ENCODE measurements around the gene TRPM1.

TRPM1 gene

DNA sequence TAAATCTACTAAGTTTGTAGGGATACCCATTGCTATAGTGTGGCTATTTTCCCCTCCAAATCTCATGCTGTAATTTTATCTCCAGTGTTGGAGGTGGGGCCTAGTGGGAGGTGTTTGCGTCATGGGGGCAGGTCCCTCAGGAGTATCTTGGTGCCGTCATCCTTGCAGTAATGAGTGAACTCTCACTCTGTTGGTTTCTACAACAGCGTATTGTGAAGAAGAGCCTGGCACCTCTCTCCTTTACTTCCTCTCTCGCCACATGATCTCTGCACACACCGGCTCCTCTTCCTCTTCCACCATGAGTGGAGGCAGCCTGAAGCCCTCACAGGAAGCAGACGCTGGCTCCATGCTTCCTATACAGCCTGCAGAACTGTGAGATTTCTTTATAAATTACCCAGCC, 34.0 kb upstream of the TRPM1 start:
- TF ChIP-seq REST (IDR thresholded peaks at IDR 0.05; ENCODE audit: insufficient read depth in 1 of 2, low read depth in 2 of 2, low read length in 2 of 2) (no peak), TAF1 (IDR thresholded peaks at IDR 0.05; ENCODE audit: borderline replicate concordance, insufficient read depth, low read length) (no peak), FOXP2 (optimal IDR thresholded peaks at IDR 0.05; ENCODE audit: borderline replicate concordance, extremely low read depth, extremely low read length, insufficient read depth) (no peak), POLR2AphosphoS5 (IDR thresholded peaks at IDR 0.05; ENCODE audit: low read depth, low read length) (no peak), SIN3A (IDR thresholded peaks at IDR 0.05; ENCODE audit: borderline replicate concordance, insufficient read depth, low read length) (no peak)

- TF ChIP-seq FOXP2 (optimal IDR thresholded peaks at IDR 0.05; ENCODE audit: borderline replicate concordance, extremely low read depth, extremely low read length, insufficient read depth) (no peak), TAF1 (IDR thresholded peaks at IDR 0.05; ENCODE audit: borderline replicate concordance, insufficient read depth, low read length) (no peak), POLR2AphosphoS5 (IDR thresholded peaks at IDR 0.05; ENCODE audit: low read depth, low read length) (no peak), SIN3A (IDR thresholded peaks at IDR 0.05; ENCODE audit: borderline replicate concordance, insufficient read depth, low read length) (no peak), REST (IDR thresholded peaks at IDR 0.05; ENCODE audit: insufficient read depth in 1 of 2, low read depth in 2 of 2, low read length in 2 of 2) (no peak)
Observed at GRCh38 chr15:31133890-31134289, 32.4 kb upstream of the TRPM1 start.

- TF ChIP-seq REST (IDR thresholded peaks at IDR 0.05; ENCODE audit: insufficient read depth in 1 of 2, low read depth in 2 of 2, low read length in 2 of 2), result no peak
- no peak for TF ChIP-seq FOXP2 (optimal IDR thresholded peaks at IDR 0.05; ENCODE audit: borderline replicate concordance, extremely low read depth, extremely low read length, insufficient read depth)
- no peak for TF ChIP-seq SIN3A (IDR thresholded peaks at IDR 0.05; ENCODE audit: borderline replicate concordance, insufficient read depth, low read length)
- no peak for TF ChIP-seq TAF1 (IDR thresholded peaks at IDR 0.05; ENCODE audit: borderline replicate concordance, insufficient read depth, low read length)
- TF ChIP-seq POLR2AphosphoS5 (IDR thresholded peaks at IDR 0.05; ENCODE audit: low read depth, low read length), result no peak
Observed at GRCh38 chr15:31131853-31132375, 30.4 kb upstream of the TRPM1 start.

- no peak for TF ChIP-seq TAF1 (IDR thresholded peaks at IDR 0.05; ENCODE audit: borderline replicate concordance, insufficient read depth, low read length)
- no peak for TF ChIP-seq SIN3A (IDR thresholded peaks at IDR 0.05; ENCODE audit: borderline replicate concordance, insufficient read depth, low read length)
- TF ChIP-seq POLR2AphosphoS5 (IDR thresholded peaks at IDR 0.05; ENCODE audit: low read depth, low read length), result no peak
- no peak for TF ChIP-seq REST (IDR thresholded peaks at IDR 0.05; ENCODE audit: insufficient read depth in 1 of 2, low read depth in 2 of 2, low read length in 2 of 2)
- no peak for TF ChIP-seq FOXP2 (optimal IDR thresholded peaks at IDR 0.05; ENCODE audit: borderline replicate concordance, extremely low read depth, extremely low read length, insufficient read depth)
Observed at GRCh38 chr15:31130576-31131237, 29.2 kb upstream of the TRPM1 start.
